Gastroesophageal sphincter (tissue), 4 donors: ENCODE data around the gene EPM2AIP1. TPM values are rescaled to one million over a fixed set of nuclear protein-coding genes. Genes with fewer than 3 reads are reported as not detected.
"Not testable (repeated sequence)": the region's sequence is repeated elsewhere in the genome, so short reads cannot be mapped to it uniquely, and the experiment has no call there.

Source experiments
- ATAC-seq: fragments of 150-250 bp; one replicate; pipeline ENCODE4 v1.9.1; 2016; ENCODE audit warnings: mild to moderate bottlenecking, moderate library complexity
- H3K27ac ChIP-seq, 4 donors: fragments of 200-600 bp; sonication (generic) in 3 of 4; 1 replicate in 3 of 4; 2 replicates in 1 of 4; pipeline ENCODE4 v1.5.1; 2016 to 2019
- H3K27me3 ChIP-seq: fragments of 200-600 bp; sonication (generic); one replicate; pipeline ENCODE4 v1.5.1; 2019
- H3K36me3 ChIP-seq, 2 donors: fragments of 200-600 bp; sonication (generic); one replicate each; pipeline ENCODE4 v1.5.1; 2019; ENCODE audit warnings: control low read depth in 1 of 2
- H3K4me1 ChIP-seq, 3 donors: fragments of 200-600 bp; sonication (generic); 1 replicate in 2 of 3; 2 replicates in 1 of 3; pipeline ENCODE4 v1.5.1; 2016 to 2019; ENCODE audit warnings: control low read depth in 2 of 3
- H3K4me3 ChIP-seq, 2 donors: fragments of 200-600 bp; sonication (generic); one replicate each; pipeline ENCODE4 v1.5.1; 2019; ENCODE audit warnings: mild to moderate bottlenecking in 1 of 2, moderate library complexity in 1 of 2
- H3K9me3 ChIP-seq, 3 donors: fragments of 200-600 bp; sonication (generic); one replicate each; pipeline ENCODE4 v1.5.1; 2017 to 2019; ENCODE audit warnings: control low read depth in 2 of 3
- EP300 ChIP-seq: sonication (generic); formaldehyde crosslinking; IDR thresholded peaks from one replicate; pipeline ENCODE4 v1.6.1; 2017; ENCODE audit warnings: antibody characterized with exemption, mild to moderate bottlenecking
- POLR2A ChIP-seq, 2 donors: fragments of 450-650 bp; IDR thresholded peaks; one replicate each; pipeline ENCODE4 v1.6.1; 2017; ENCODE audit warnings: antibody characterized with exemption in 2 of 2, mild to moderate bottlenecking in 2 of 2, moderate library complexity in 1 of 2
- POLR2AphosphoS5 ChIP-seq: sonication (generic); formaldehyde crosslinking; IDR thresholded peaks from one replicate; pipeline ENCODE4 v1.6.1; 2017; ENCODE audit warnings: antibody characterized with exemption
- WGBS, 2 donors: methylation state at CpG; one replicate each; pipeline ENCODE4 v1.1.5; 2018; ENCODE audit warnings: low coverage in 1 of 2; 5-methylcytosine and 5-hydroxymethylcytosine counted together
- total RNA-seq, 4 donors: library from RNA; depleted of rRNA; stranded (reverse); fragments of >200 nt; gene quantifications; one replicate each; pipeline ENCODE4 v1.1.0, GENCODE V29; 2016
- TF ChIP-seq, protein P1 (sequence below), 4 experiments: fragments of 200-600 bp in 2 of 4; fragments of 450-650 bp in 2 of 4; sonication (generic) in 1 of 4; IDR thresholded peaks; one replicate each; pipeline ENCODE4 v1.5.1; 2017 to 2019; ENCODE audit warnings: antibody characterized with exemption in 4 of 4, mild to moderate bottlenecking in 2 of 4, moderate library complexity in 2 of 4

Gene EPM2AIP1
- total RNA-seq, 4 donors from 2014 or later: 7.6 to 20.2 (median 13.5) TPM

GRCh38 chr3:36964331-36964730 is 28.6 kb downstream of the EPM2AIP1 start:
- Histone ChIP-seq H3K27me3 (no peaks in the 10 kb centered on the region), H3K27ac (no peak overlapping the region), H3K4me1 (no peaks in the 10 kb centered on the region), H3K36me3 (no peaks in the 10 kb centered on the region), H3K9me3 (no peaks in the 10 kb centered on the region), H3K4me3 (no peak overlapping the region)
- TF ChIP-seq, protein P1, sequence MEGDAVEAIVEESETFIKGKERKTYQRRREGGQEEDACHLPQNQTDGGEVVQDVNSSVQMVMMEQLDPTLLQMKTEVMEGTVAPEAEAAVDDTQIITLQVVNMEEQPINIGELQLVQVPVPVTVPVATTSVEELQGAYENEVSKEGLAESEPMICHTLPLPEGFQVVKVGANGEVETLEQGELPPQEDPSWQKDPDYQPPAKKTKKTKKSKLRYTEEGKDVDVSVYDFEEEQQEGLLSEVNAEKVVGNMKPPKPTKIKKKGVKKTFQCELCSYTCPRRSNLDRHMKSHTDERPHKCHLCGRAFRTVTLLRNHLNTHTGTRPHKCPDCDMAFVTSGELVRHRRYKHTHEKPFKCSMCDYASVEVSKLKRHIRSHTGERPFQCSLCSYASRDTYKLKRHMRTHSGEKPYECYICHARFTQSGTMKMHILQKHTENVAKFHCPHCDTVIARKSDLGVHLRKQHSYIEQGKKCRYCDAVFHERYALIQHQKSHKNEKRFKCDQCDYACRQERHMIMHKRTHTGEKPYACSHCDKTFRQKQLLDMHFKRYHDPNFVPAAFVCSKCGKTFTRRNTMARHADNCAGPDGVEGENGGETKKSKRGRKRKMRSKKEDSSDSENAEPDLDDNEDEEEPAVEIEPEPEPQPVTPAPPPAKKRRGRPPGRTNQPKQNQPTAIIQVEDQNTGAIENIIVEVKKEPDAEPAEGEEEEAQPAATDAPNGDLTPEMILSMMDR (IDR thresholded peaks at IDR 0.05): no peak
- TF ChIP-seq POLR2AphosphoS5 (no peak), POLR2A (IDR thresholded peaks at IDR 0.05) (no peak), EP300 (no peak)
- WGBS, 2 donors: 80% methylated on average over 1 of the region's 1 CpG; no CpG with 5 or more reads in 1 of the 2 donors
- ATAC-seq: no peak

GRCh38 chr3:36963008-36963407 is 29.9 kb downstream of the EPM2AIP1 start:
- not testable (repeated sequence) for H3K9me3 ChIP-seq, ATAC-seq, H3K4me1 ChIP-seq, H3K27me3 ChIP-seq, H3K4me3 ChIP-seq, H3K36me3 ChIP-seq, H3K27ac ChIP-seq
- 94 to 96% methylated on average over 5 to 6 of the region's 7 CpGs for WGBS, 2 donors

GRCh38 chr3:36960502-36960901 is 32.4 kb downstream of the EPM2AIP1 start:
- Histone ChIP-seq H3K27ac (no peak overlapping the region), H3K9me3 (no peaks in the 10 kb centered on the region), H3K36me3 (no peaks in the 10 kb centered on the region), H3K4me1 (peaks cover 0 to 10% (median 0%) of the 10 kb centered on the region in 3 donors), H3K4me3 (no peak overlapping the region), H3K27me3 (no peaks in the 10 kb centered on the region)
- TF ChIP-seq POLR2A (IDR thresholded peaks at IDR 0.05) (no peak), EP300 (no peak), POLR2AphosphoS5 (no peak)
- TF ChIP-seq, protein P1 (IDR thresholded peaks at IDR 0.05): no peak
- 79 to 91% methylated on average over 4 of the region's 4 CpGs for WGBS, 2 donors
- no peak for ATAC-seq

GRCh38 chr3:36959821-36960220 is 33.1 kb downstream of the EPM2AIP1 start:
- H3K36me3 ChIP-seq: no peaks in the 10 kb centered on the region
- no peak for TF ChIP-seq EP300
- no peak for TF ChIP-seq POLR2AphosphoS5
- TF ChIP-seq, protein P1 (IDR thresholded peaks at IDR 0.05): no peak
- no peak for TF ChIP-seq POLR2A (IDR thresholded peaks at IDR 0.05)
- H3K4me1 ChIP-seq: peaks cover 0 to 10% (median 0%) of the 10 kb centered on the region in 3 donors
- ATAC-seq: no peak
- 33 to 37% methylated on average over 2 of the region's 2 CpGs for WGBS, 2 donors
- H3K27ac ChIP-seq: no peak overlapping the region
- no peaks in the 10 kb centered on the region for H3K27me3 ChIP-seq
- no peaks in the 10 kb centered on the region for H3K9me3 ChIP-seq
- no peak overlapping the region for H3K4me3 ChIP-seq

- H3K27ac ChIP-seq: no peak overlapping the region
- no peaks in the 10 kb centered on the region for H3K9me3 ChIP-seq
- H3K4me1 ChIP-seq: peaks cover 0 to 10% (median 0%) of the 10 kb centered on the region in 3 donors
- H3K4me3 ChIP-seq: no peak overlapping the region
- H3K36me3 ChIP-seq: no peaks in the 10 kb centered on the region
- no peak for TF ChIP-seq POLR2A (IDR thresholded peaks at IDR 0.05)
- TF ChIP-seq, protein P1 (IDR thresholded peaks at IDR 0.05): no peak
- TF ChIP-seq POLR2AphosphoS5: no peak
- TF ChIP-seq EP300: no peak
- 35 to 51% methylated on average over 3 of the region's 3 CpGs for WGBS, 2 donors
- H3K27me3 ChIP-seq: no peaks in the 10 kb centered on the region
- no peak for ATAC-seq
Observed at GRCh38 chr3:36957862-36958686, 34.9 kb downstream of the EPM2AIP1 start.
